SK-N-SH (cell line): ENCODE results near the gene KCNJ15.

Experiments used
- ELF1 ChIP-seq: IDR thresholded peaks from 2 replicates; pipeline ENCODE4 v1.4.0; 2012
- EP300 ChIP-seq, 2 experiments: IDR thresholded peaks; 2 replicates each; pipeline versions ENCODE4 v1.4.0 to v1.6.1; 2012; ENCODE audit warnings: borderline replicate concordance in 1 of 2, low read depth in 1 of 2, low read length in 1 of 2
- POLR2AphosphoS5 ChIP-seq: IDR thresholded peaks from 2 replicates; pipeline ENCODE4 v1.6.1; 2012; ENCODE audit warnings: low read depth, low read length
- SMC3 ChIP-seq: IDR thresholded peaks from 2 replicates; pipeline ENCODE4 v1.6.1; 2012; ENCODE audit warnings: low read depth, low read length, improper control_type of control experiment
- TAF1 ChIP-seq: IDR thresholded peaks from 2 replicates; pipeline ENCODE4 v1.6.1; 2012; ENCODE audit warnings: low read depth, mild to moderate bottlenecking, low read length, moderate library complexity, borderline replicate concordance
- TF ChIP-seq, protein P1 (sequence below): IDR thresholded peaks from 2 replicates; pipeline ENCODE4 v1.6.1; 2012; ENCODE audit warnings: mild to moderate bottlenecking, low read depth, low read length, moderate library complexity
- TF ChIP-seq, protein P2 (sequence below): fragments of 200-600 bp; sonication (generic); IDR thresholded peaks from 2 replicates; pipeline ENCODE4 v1.6.1; 2017; ENCODE audit warnings: antibody characterized with exemption, mild to moderate bottlenecking, moderate library complexity

GRCh38 chr21:38322311-38322950 lies 65.6 kb downstream of the KCNJ15 start:
- TF ChIP-seq POLR2AphosphoS5 (no peak), TAF1 (no peak), EP300 (IDR thresholded peaks at IDR 0.05; ENCODE audit: borderline replicate concordance in 1 of 2, low read depth in 1 of 2, low read length in 1 of 2) (no peak), SMC3 (no peak), ELF1 (no peak)
- TF ChIP-seq, protein P1, sequence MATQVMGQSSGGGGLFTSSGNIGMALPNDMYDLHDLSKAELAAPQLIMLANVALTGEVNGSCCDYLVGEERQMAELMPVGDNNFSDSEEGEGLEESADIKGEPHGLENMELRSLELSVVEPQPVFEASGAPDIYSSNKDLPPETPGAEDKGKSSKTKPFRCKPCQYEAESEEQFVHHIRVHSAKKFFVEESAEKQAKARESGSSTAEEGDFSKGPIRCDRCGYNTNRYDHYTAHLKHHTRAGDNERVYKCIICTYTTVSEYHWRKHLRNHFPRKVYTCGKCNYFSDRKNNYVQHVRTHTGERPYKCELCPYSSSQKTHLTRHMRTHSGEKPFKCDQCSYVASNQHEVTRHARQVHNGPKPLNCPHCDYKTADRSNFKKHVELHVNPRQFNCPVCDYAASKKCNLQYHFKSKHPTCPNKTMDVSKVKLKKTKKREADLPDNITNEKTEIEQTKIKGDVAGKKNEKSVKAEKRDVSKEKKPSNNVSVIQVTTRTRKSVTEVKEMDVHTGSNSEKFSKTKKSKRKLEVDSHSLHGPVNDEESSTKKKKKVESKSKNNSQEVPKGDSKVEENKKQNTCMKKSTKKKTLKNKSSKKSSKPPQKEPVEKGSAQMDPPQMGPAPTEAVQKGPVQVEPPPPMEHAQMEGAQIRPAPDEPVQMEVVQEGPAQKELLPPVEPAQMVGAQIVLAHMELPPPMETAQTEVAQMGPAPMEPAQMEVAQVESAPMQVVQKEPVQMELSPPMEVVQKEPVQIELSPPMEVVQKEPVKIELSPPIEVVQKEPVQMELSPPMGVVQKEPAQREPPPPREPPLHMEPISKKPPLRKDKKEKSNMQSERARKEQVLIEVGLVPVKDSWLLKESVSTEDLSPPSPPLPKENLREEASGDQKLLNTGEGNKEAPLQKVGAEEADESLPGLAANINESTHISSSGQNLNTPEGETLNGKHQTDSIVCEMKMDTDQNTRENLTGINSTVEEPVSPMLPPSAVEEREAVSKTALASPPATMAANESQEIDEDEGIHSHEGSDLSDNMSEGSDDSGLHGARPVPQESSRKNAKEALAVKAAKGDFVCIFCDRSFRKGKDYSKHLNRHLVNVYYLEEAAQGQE, result no peak
- TF ChIP-seq, protein P2, sequence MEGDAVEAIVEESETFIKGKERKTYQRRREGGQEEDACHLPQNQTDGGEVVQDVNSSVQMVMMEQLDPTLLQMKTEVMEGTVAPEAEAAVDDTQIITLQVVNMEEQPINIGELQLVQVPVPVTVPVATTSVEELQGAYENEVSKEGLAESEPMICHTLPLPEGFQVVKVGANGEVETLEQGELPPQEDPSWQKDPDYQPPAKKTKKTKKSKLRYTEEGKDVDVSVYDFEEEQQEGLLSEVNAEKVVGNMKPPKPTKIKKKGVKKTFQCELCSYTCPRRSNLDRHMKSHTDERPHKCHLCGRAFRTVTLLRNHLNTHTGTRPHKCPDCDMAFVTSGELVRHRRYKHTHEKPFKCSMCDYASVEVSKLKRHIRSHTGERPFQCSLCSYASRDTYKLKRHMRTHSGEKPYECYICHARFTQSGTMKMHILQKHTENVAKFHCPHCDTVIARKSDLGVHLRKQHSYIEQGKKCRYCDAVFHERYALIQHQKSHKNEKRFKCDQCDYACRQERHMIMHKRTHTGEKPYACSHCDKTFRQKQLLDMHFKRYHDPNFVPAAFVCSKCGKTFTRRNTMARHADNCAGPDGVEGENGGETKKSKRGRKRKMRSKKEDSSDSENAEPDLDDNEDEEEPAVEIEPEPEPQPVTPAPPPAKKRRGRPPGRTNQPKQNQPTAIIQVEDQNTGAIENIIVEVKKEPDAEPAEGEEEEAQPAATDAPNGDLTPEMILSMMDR, result no peak
